ENCODE measurements around the gene NR3C2. TPM values are rescaled to one million over a fixed set of nuclear protein-coding genes. Genes with fewer than 3 reads are reported as not detected.

The NR3C2 gene
- total RNA-seq, 4 donors from 2014 or later = 13.1 to 24.1 (median 14.6) TPM

GRCh38 chr4:148395771-148396170 lies 46.4 kb downstream of the NR3C2 start:
- DNase-seq (ENCODE audit: low spot score in 2 of 2) = no peak
- Histone ChIP-seq H3K27ac (no peak overlapping the region), H3K9me3 (no peaks in the 10 kb centered on the region), H3K27me3 (no peaks in the 10 kb centered on the region), H3K36me3 (no peaks in the 10 kb centered on the region), H3K4me3 (no peak overlapping the region), H3K4me1 (peaks cover 0 to 5% (median 0%) of the 10 kb centered on the region in 4 donors)
- no peak for TF ChIP-seq POLR2A (IDR thresholded peaks at IDR 0.05)
- TF ChIP-seq EP300 (IDR thresholded peaks at IDR 0.05) = no peak
- TF ChIP-seq CTCF (IDR thresholded peaks at IDR 0.05) = no peak
- 96 to 100% methylated on average over 1 of the region's 1 CpG for WGBS, 2 donors

GRCh38 chr4:148391056-148391455 lies 51.2 kb downstream of the NR3C2 start:
- Histone ChIP-seq H3K9me3 (no peaks in the 10 kb centered on the region), H3K4me3 (no peak overlapping the region), H3K36me3 (no peaks in the 10 kb centered on the region), H3K27me3 (no peaks in the 10 kb centered on the region), H3K4me1 (peaks cover 0 to 3% (median 0%) of the 10 kb centered on the region in 4 donors), H3K27ac (no peak overlapping the region)
- DNase-seq (ENCODE audit: low spot score in 2 of 2) = no peak
- no peak for TF ChIP-seq CTCF (IDR thresholded peaks at IDR 0.05)
- no peak for TF ChIP-seq POLR2A (IDR thresholded peaks at IDR 0.05)
- TF ChIP-seq EP300 (IDR thresholded peaks at IDR 0.05) = no peak
- 31 to 41% methylated on average over 1 of the region's 1 CpG for WGBS, 2 donors

- no peak for DNase-seq (ENCODE audit: low spot score in 2 of 2)
- H3K4me1 ChIP-seq = peaks cover 0 to 3% (median 0%) of the 10 kb centered on the region in 4 donors
- TF ChIP-seq EP300 (IDR thresholded peaks at IDR 0.05) (no peak), POLR2A (IDR thresholded peaks at IDR 0.05) (no peak), CTCF (IDR thresholded peaks at IDR 0.05) (no peak)
- no peak overlapping the region for H3K4me3 ChIP-seq
- 89 to 91% methylated on average over 3 of the region's 3 CpGs for WGBS, 2 donors
- no peaks in the 10 kb centered on the region for H3K9me3 ChIP-seq
- H3K36me3 ChIP-seq = no peaks in the 10 kb centered on the region
- no peaks in the 10 kb centered on the region for H3K27me3 ChIP-seq
- no peak overlapping the region for H3K27ac ChIP-seq
Measured at GRCh38 chr4:148390311-148390710, 51.9 kb downstream of the NR3C2 start.

- H3K36me3 ChIP-seq = no peaks in the 10 kb centered on the region
- 71 to 90% methylated on average over 4 of the region's 4 CpGs for WGBS, 2 donors
- no peaks in the 10 kb centered on the region for H3K9me3 ChIP-seq
Measured at GRCh38 chr4:148380291-148380690, 61.9 kb downstream of the NR3C2 start.

GRCh38 chr4:148376151-148376550 lies 66.1 kb downstream of the NR3C2 start:
- H3K27ac ChIP-seq = peak overlapping the region in 2 of 4 donors; percentile 20 to 59
- no peak for TF ChIP-seq POLR2A (IDR thresholded peaks at IDR 0.05)
- peak in 1 of 2 donors; percentile 53 for TF ChIP-seq EP300 (IDR thresholded peaks at IDR 0.05)
- no peaks in the 10 kb centered on the region for H3K9me3 ChIP-seq
- peaks cover 0 to 14% (median 2%) of the 10 kb centered on the region in 4 donors for H3K4me1 ChIP-seq
- WGBS, 2 donors = 1 to 10% methylated on average over 3 of the region's 3 CpGs
- H3K36me3 ChIP-seq = no peaks in the 10 kb centered on the region
- DNase-seq (ENCODE audit: low spot score in 2 of 2) = peak; percentile 15 to 24
- no peaks in the 10 kb centered on the region for H3K27me3 ChIP-seq
- H3K4me3 ChIP-seq = peak overlapping the region in 3 of 4 donors; percentile 6 to 34 (median 10)

More at GRCh38 chr4:148380291-148380690, 61.9 kb downstream of the NR3C2 start:
- TF ChIP-seq EP300 (IDR thresholded peaks at IDR 0.05) (no peak), POLR2A (IDR thresholded peaks at IDR 0.05) (no peak), CTCF (IDR thresholded peaks at IDR 0.05) (no peak)
- H3K27ac ChIP-seq = no peak overlapping the region
- peaks cover 0 to 5% (median 2%) of the 10 kb centered on the region in 4 donors for H3K4me1 ChIP-seq
- DNase-seq (ENCODE audit: low spot score in 2 of 2) = no peak
- H3K27me3 ChIP-seq = no peaks in the 10 kb centered on the region
- no peak overlapping the region for H3K4me3 ChIP-seq

Measured in tibial nerve (tissue), 4 donors.